K562 (cell line): ENCODE data around the gene SEC14L1. TPM values are rescaled to one million over a fixed set of nuclear protein-coding genes. Genes with fewer than 3 reads are reported as not detected.
A peak's percentile ranks its signal among the peaks of the same experiment; 100 is the strongest.

Source experiments
- ETS2 ChIP-seq: IDR thresholded peaks from 2 replicates; pipeline ENCODE4 v1.6.1; 2016; ENCODE audit warnings: borderline replicate concordance, missing genetic modification characterization, mild to moderate bottlenecking, moderate library complexity, missing compliant biosample characterization; ENCODE audit not compliant: poor library complexity, severe bottlenecking
- HDAC2 ChIP-seq: fragments of 450-650 bp; IDR thresholded peaks from 2 replicates; pipeline ENCODE4 v1.6.1; 2016; ENCODE audit warnings: mild to moderate bottlenecking
- HMGN3 ChIP-seq: IDR thresholded peaks from 2 replicates; pipeline ENCODE4 v1.6.1; 2011; ENCODE audit warnings: borderline replicate concordance, low read depth, mild to moderate bottlenecking, mixed read lengths, low read length; ENCODE audit not compliant: insufficient read length; ENCODE audit errors: extremely low read depth
- HNRNPUL1 ChIP-seq: fragments of 200-400 bp; formaldehyde crosslinking; IDR thresholded peaks from 2 replicates; pipeline ENCODE4 v1.6.1; 2017; ENCODE audit warnings: low read length
- KDM4B ChIP-seq, 2 experiments: fragments of 450-650 bp in 1 of 2; sonication (generic) in 1 of 2; IDR thresholded peaks; 2 replicates each; pipeline ENCODE4 v1.6.1; 2016 to 2017; ENCODE audit warnings: borderline replicate concordance in 2 of 2, antibody characterized with exemption in 1 of 2, low read depth in 1 of 2, mild to moderate bottlenecking in 1 of 2
- PHF21A ChIP-seq: fragments of 450-650 bp; IDR thresholded peaks from 2 replicates; pipeline ENCODE4 v1.6.1; 2017; ENCODE audit warnings: low read depth, borderline replicate concordance
- PHTF2 ChIP-seq: fragments of 250-450 bp; sonication (Bioruptor Pico); IDR thresholded peaks from 2 replicates; pipeline ENCODE4 v1.5.0; 2021; ENCODE audit warnings: mild to moderate bottlenecking
- SMAD2 ChIP-seq: fragments of 150-350 bp; IDR thresholded peaks from 2 replicates; pipeline ENCODE4 v1.6.1; 2014; ENCODE audit warnings: low read depth, mild to moderate bottlenecking, low read length
- SMARCC2 ChIP-seq: fragments of 450-650 bp; IDR thresholded peaks from 2 replicates; pipeline ENCODE4 v1.6.1; 2017; ENCODE audit warnings: antibody characterized with exemption, moderate library complexity, mild to moderate bottlenecking, low read depth
- TAF1 ChIP-seq: IDR thresholded peaks from 2 replicates; pipeline ENCODE4 v1.6.1; 2011; ENCODE audit warnings: mild to moderate bottlenecking, low read length, moderate library complexity; ENCODE audit not compliant: insufficient read depth, control insufficient read depth, severe bottlenecking; ENCODE audit errors: extremely low read depth
- TAF7 ChIP-seq: fragments of 450-650 bp; IDR thresholded peaks from 2 replicates; pipeline ENCODE4 v1.6.1; 2016; ENCODE audit warnings: missing genetic modification characterization, missing compliant biosample characterization
- TOE1 ChIP-seq, 2 experiments: fragments of 450-650 bp in 1 of 2; sonication (generic) in 1 of 2; formaldehyde crosslinking in 1 of 2; IDR thresholded peaks; 2 replicates each; pipeline versions ENCODE4 v1.7.1 to v1.8.0; 2016 to 2022; ENCODE audit warnings: borderline replicate concordance in 2 of 2, mild to moderate bottlenecking in 2 of 2, antibody characterized with exemption in 1 of 2, inconsistent platforms in 1 of 2, low read depth in 1 of 2, missing genetic modification reagents in 1 of 2, moderate library complexity in 1 of 2
- YBX1 ChIP-seq: fragments of 450-650 bp; IDR thresholded peaks from 2 replicates; pipeline ENCODE4 v1.7.1; 2016; ENCODE audit warnings: mild to moderate bottlenecking
- ZNF644 ChIP-seq: fragments of 200-800 bp; sonication (Bioruptor generic); IDR thresholded peaks from 2 replicates; pipeline ENCODE4 v1.6.1; 2016; ENCODE audit warnings: low read depth, missing genetic modification characterization, missing compliant biosample characterization
- ZNF699 ChIP-seq: fragments of 250-450 bp; sonication (Bioruptor Pico); IDR thresholded peaks from 2 replicates; pipeline ENCODE4 v1.8.0; 2021; ENCODE audit warnings: mild to moderate bottlenecking, moderate library complexity; ENCODE audit not compliant: insufficient replicate concordance
- polyA plus RNA-seq, 8 experiments: library from polyadenylated mRNA; depleted of rRNA in 4 of 8; stranded (reverse) in 5 of 8; unstranded in 3 of 8; fragments of >200 nt; fragmentation: Nextera tagmentation in 2 of 8; fragmentation: Illumina TruSeq in 1 of 8; extraction: Ambion mirVana in 2 of 8; extraction: Trizol in 1 of 8; gene quantifications; 2 replicates each; pipeline versions ENCODE4 v1.2.1 to v1.2.3, GENCODE V29; 2011 to 2014; ENCODE audit warnings: inconsistent platforms in 1 of 8, missing spikeins in 1 of 8
- total RNA-seq, 7 experiments: library from RNA; depleted of rRNA in 6 of 7; stranded (reverse); fragments of >200 nt in 6 of 7; fragmentation: Illumina TruSeq in 2 of 7; extraction: Trizol in 2 of 7; gene quantifications; 2 replicates each; pipeline versions ENCODE4 v1.2.1 to v1.2.3, GENCODE V29; 2011 to 2021; ENCODE audit warnings: low replicate concordance in 1 of 7
- TF ChIP-seq, protein P1 (sequence below): fragments of 250-450 bp; sonication (Bioruptor Pico); IDR thresholded peaks from 2 replicates; pipeline ENCODE4 v1.5.1; 2021; ENCODE audit warnings: mild to moderate bottlenecking
- TF ChIP-seq, protein P2 (sequence below), 2 experiments: fragments of 150-350 bp in 1 of 2; IDR thresholded peaks; 2 replicates each; pipeline ENCODE4 v1.6.1; 2012 to 2016; ENCODE audit warnings: low read depth in 2 of 2, low read length in 2 of 2, mild to moderate bottlenecking in 1 of 2, moderate library complexity in 1 of 2
- TF ChIP-seq, protein P3 (sequence below), 2 experiments: fragments of 200-800 bp in 1 of 2; sonication (Bioruptor generic) in 1 of 2; sonication (generic) in 1 of 2; formaldehyde crosslinking in 1 of 2; IDR thresholded peaks in 1 of 2; conservative IDR thresholded peaks in 1 of 2; 2 replicates each; pipeline versions ENCODE4 v1.5.0 to v1.6.1; 2016 to 2020; ENCODE audit warnings: missing compliant biosample characterization in 1 of 2, missing genetic modification characterization in 1 of 2, missing genetic modification reagents in 1 of 2
- TF ChIP-seq, protein P4 (sequence below): sonication (generic); formaldehyde crosslinking; IDR thresholded peaks from 2 replicates; pipeline ENCODE4 v1.8.0; 2022; ENCODE audit warnings: missing genetic modification reagents, mild to moderate bottlenecking, borderline replicate concordance

The SEC14L1 gene
- total and polyA plus RNA-seq, 9 of the 15 experiments (the other 6 are each of a cell fraction or from before 2014, with no cell fraction given) = 3.1 to 39.7 (median 15.2) TPM

DNA sequence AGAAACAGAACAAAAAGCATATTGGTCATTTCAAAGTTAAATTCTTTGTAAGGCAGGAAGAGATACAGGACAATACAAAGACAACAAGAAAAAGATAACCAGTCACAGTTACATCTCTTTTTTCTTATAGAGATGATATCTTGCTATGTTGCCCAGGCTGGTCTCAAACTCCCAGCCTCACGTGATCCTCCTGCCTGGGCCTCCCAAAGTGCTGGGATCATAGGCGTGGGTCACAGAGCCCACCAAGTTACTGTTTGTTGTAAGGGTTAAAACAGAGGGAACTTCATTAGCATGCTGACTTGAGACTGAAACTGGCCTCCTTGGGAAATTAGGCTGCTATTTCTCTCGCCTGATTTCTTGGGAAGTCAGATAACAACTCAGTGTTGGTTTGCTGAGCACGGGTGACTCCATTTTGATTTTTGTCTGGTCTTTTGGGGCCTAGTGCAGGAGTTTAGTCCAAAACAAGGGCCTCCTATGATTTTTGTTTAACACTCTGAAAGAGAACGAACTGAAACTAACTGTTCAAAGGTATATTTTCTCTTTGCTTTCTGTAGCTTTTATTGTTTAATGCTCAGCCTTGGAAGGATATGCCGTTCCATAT is 31.5 kb upstream of the SEC14L1 start (continued):
- TF ChIP-seq YBX1 (no peak), SMARCC2 (no peak), ETS2 (tag) (no peak), PHF21A (no peak), TOE1 (IDR thresholded peaks at IDR 0.05; ENCODE audit: borderline replicate concordance) (no peak), TOE1 (CRISPR knock-in tag; IDR thresholded peaks at IDR 0.05; ENCODE audit: borderline replicate concordance, low read depth) (no peak), SMAD2 (no peak), ZNF644 (peak; percentile 67), KDM4B (IDR thresholded peaks at IDR 0.05; ENCODE audit: borderline replicate concordance in 2 of 2, low read depth in 1 of 2) (no peak), PHTF2 (CRISPR knock-in tag) (no peak), HNRNPUL1 (no peak), ZNF699 (CRISPR knock-in tag) (peak; percentile 83), HMGN3 (no peak), TAF7 (tag) (peak; percentile 60; the same call in 1 of the 2 replicates), HDAC2 (no peak), TAF1 (no peak)
- TF ChIP-seq, protein P1, sequence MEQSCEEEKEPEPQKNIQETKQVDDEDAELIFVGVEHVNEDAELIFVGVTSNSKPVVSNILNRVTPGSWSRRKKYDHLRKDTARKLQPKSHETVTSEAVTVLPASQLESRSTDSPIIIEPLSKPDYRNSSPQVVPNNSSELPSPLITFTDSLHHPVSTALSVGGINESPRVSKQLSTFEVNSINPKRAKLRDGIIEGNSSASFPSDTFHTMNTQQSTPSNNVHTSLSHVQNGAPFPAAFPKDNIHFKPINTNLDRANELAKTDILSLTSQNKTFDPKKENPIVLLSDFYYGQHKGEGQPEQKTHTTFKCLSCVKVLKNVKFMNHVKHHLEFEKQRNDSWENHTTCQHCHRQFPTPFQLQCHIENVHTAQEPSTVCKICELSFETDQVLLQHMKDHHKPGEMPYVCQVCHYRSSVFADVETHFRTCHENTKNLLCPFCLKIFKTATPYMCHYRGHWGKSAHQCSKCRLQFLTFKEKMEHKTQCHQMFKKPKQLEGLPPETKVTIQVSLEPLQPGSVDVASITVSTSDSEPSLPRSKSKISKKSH (CRISPR knock-in tag) = no peak
- TF ChIP-seq, protein P2, sequence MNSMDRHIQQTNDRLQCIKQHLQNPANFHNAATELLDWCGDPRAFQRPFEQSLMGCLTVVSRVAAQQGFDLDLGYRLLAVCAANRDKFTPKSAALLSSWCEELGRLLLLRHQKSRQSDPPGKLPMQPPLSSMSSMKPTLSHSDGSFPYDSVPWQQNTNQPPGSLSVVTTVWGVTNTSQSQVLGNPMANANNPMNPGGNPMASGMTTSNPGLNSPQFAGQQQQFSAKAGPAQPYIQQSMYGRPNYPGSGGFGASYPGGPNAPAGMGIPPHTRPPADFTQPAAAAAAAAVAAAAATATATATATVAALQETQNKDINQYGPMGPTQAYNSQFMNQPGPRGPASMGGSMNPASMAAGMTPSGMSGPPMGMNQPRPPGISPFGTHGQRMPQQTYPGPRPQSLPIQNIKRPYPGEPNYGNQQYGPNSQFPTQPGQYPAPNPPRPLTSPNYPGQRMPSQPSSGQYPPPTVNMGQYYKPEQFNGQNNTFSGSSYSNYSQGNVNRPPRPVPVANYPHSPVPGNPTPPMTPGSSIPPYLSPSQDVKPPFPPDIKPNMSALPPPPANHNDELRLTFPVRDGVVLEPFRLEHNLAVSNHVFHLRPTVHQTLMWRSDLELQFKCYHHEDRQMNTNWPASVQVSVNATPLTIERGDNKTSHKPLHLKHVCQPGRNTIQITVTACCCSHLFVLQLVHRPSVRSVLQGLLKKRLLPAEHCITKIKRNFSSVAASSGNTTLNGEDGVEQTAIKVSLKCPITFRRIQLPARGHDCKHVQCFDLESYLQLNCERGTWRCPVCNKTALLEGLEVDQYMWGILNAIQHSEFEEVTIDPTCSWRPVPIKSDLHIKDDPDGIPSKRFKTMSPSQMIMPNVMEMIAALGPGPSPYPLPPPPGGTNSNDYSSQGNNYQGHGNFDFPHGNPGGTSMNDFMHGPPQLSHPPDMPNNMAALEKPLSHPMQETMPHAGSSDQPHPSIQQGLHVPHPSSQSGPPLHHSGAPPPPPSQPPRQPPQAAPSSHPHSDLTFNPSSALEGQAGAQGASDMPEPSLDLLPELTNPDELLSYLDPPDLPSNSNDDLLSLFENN (IDR thresholded peaks at IDR 0.05; ENCODE audit: low read depth in 2 of 2, low read length in 2 of 2) = no peak
- TF ChIP-seq, protein P3, sequence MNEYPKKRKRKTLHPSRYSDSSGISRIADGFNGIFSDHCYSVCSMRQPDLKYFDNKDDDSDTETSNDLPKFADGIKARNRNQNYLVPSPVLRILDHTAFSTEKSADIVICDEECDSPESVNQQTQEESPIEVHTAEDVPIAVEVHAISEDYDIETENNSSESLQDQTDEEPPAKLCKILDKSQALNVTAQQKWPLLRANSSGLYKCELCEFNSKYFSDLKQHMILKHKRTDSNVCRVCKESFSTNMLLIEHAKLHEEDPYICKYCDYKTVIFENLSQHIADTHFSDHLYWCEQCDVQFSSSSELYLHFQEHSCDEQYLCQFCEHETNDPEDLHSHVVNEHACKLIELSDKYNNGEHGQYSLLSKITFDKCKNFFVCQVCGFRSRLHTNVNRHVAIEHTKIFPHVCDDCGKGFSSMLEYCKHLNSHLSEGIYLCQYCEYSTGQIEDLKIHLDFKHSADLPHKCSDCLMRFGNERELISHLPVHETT (CRISPR knock-in tag; conservative IDR thresholded peaks at IDR 0.05 in 1 of 2, IDR thresholded peaks at IDR 0.05 in 1 of 2) = peak in 1 of 2 experiments; percentile 90; a peak in 2 of 4 replicates
- TF ChIP-seq, protein P4, sequence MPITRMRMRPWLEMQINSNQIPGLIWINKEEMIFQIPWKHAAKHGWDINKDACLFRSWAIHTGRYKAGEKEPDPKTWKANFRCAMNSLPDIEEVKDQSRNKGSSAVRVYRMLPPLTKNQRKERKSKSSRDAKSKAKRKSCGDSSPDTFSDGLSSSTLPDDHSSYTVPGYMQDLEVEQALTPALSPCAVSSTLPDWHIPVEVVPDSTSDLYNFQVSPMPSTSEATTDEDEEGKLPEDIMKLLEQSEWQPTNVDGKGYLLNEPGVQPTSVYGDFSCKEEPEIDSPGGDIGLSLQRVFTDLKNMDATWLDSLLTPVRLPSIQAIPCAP = no peak
